Vagina (tissue), 2 donors: ENCODE measurements around the gene SAMD10.

Experiments used
- POLR2AphosphoS5 ChIP-seq, 2 donors: sonication (generic); formaldehyde crosslinking; IDR thresholded peaks; one replicate each; pipeline ENCODE4 v1.9.0; 2017; ENCODE audit warnings: antibody characterized with exemption in 2 of 2, mild to moderate bottlenecking in 2 of 2, low read depth in 1 of 2; ENCODE audit not compliant: insufficient read depth in 1 of 2
- TF ChIP-seq, protein P1 (sequence below), 3 experiments: fragments of 450-650 bp in 2 of 3; fragments of 200-600 bp in 1 of 3; sonication (generic) in 1 of 3; IDR thresholded peaks; one replicate each; pipeline ENCODE4 v1.5.1; 2017 to 2019; ENCODE audit warnings: antibody characterized with exemption in 3 of 3, mild to moderate bottlenecking in 2 of 3, moderate library complexity in 2 of 3

DNA sequence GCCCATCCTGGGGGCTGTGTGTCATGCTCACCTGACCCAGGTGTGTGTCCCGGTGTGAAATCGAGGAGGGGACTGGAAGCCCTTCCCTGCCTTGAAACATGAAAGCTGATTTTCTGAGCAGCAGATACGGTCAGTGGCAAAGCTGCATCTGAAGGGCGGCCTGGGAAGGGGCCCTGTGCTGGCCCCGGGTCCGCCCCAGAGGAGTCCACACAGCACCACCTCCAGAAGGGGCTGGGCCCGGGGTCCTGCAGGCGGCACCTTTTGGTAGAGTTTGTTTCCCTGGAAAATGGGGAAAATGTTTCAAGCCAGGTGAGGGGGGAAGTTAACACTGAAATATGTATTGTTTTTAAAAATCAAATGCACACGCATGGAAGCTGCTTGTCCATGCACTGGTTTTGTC is 44.0 kb downstream of the SAMD10 start:
- TF ChIP-seq, protein P1, sequence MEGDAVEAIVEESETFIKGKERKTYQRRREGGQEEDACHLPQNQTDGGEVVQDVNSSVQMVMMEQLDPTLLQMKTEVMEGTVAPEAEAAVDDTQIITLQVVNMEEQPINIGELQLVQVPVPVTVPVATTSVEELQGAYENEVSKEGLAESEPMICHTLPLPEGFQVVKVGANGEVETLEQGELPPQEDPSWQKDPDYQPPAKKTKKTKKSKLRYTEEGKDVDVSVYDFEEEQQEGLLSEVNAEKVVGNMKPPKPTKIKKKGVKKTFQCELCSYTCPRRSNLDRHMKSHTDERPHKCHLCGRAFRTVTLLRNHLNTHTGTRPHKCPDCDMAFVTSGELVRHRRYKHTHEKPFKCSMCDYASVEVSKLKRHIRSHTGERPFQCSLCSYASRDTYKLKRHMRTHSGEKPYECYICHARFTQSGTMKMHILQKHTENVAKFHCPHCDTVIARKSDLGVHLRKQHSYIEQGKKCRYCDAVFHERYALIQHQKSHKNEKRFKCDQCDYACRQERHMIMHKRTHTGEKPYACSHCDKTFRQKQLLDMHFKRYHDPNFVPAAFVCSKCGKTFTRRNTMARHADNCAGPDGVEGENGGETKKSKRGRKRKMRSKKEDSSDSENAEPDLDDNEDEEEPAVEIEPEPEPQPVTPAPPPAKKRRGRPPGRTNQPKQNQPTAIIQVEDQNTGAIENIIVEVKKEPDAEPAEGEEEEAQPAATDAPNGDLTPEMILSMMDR (IDR thresholded peaks at IDR 0.05): no peak
- TF ChIP-seq POLR2AphosphoS5 (IDR thresholded peaks at IDR 0.05; ENCODE audit: insufficient read depth in 1 of 2, low read depth in 1 of 2): no peak
